HG03196 (cell line): ENCODE results near the gene RHOB.
"Not testable (repeated sequence)": the region's sequence is repeated elsewhere in the genome, so short reads cannot be mapped to it uniquely, and the experiment has no call there.

Experiments
- ATAC-seq: cut with Tn5 transposase; IDR thresholded peaks from one replicate; pipeline ENCODE4 v1.9.1; 2021; ENCODE audit not compliant: unreplicated experiment

Gene RHOB

GRCh38 chr2:20490300-20491181 is 43.7 kb downstream of the RHOB start:
- ATAC-seq, result no peak

GRCh38 chr2:20491739-20492531 is 45.1 kb downstream of the RHOB start:
- no peak for ATAC-seq

- not testable (repeated sequence) for ATAC-seq
These were observed 46.2 kb downstream of the RHOB start for GRCh38 chr2:20493095-20493494.

- no peak for ATAC-seq
These were observed 47.4 kb downstream of the RHOB start for GRCh38 chr2:20494241-20494640.

- no peak for ATAC-seq
These were observed 49.4 kb downstream of the RHOB start for GRCh38 chr2:20496076-20496872.

GRCh38 chr2:20496942-20497341 is 50.1 kb downstream of the RHOB start:
- ATAC-seq, result no peak
